ENCODE results near the gene KCNN2.
A peak's percentile ranks its signal among the peaks of the same experiment; 100 is the strongest.

Gene KCNN2

DNA sequence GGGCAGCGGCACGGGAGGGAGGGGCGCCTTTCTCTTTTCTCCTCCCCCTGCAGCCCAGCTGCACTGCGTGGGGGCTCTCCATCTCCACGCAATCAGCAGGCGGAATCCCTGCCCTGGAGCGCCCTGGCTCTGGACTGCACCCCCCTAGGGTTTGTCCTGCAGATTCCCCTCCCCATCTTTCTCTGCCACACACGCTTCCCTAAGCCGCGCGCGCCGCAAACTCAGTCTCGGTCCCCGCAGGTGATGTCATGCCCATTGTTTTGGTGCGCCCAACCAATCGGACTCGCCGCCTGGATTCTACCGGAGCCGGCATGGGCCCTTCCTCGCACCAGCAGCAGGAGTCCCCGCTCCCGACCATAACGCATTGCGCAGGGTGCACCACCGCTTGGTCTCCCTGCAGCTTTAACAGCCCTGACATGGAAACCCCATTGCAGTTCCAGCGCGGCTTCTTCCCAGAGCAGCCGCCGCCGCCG lies at the start of gene KCNN2:
TSS of gene KCNN2 (plus strand) at position 347 of the 473 bp plus-strand sequence. CDS start at position 417, 70 bp downstream.
- peak; percentile 63 for DNase-seq (ENCODE audit: low spot score)

DNA sequence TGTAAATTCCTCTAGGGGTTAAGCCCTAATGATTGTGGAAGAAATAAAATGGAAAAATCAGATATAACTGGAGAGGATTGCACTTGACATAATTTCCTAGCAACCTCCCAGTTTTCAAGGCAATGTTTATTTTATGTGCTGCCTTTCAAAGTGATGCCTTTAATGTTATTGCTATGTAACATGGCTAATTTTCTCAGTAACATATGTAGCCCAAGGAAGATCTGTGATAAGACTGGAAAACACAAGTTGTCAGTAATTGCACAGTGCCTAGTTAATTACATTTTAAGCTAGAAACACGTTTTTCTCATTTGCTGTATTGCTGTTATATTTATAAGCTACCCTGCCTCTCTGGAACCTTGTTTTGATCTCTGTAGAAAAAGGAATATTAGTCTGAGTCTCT lies 49.2 kb upstream of the KCNN2 start:
- no peak for DNase-seq (ENCODE audit: low spot score)

DNA sequence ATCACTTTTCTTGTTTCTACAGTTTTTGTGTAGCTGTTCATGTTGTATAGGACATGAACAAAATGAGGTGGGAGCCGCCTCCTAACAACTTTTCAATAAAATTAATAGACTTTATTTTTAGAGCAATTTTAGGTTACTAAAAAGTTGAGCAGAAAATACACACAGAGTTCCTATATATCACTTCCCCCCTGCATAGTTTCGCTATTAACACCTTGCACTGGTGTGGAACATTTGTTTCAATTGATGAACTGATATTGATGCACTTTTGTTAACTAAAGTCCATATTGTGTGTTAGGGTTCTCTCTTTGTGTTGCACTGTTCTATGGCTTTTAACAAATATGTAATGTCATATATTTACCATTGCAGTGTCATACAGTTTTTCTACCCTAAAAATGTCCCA lies 47.8 kb upstream of the KCNN2 start:
- DNase-seq (ENCODE audit: low spot score): no peak

DNA sequence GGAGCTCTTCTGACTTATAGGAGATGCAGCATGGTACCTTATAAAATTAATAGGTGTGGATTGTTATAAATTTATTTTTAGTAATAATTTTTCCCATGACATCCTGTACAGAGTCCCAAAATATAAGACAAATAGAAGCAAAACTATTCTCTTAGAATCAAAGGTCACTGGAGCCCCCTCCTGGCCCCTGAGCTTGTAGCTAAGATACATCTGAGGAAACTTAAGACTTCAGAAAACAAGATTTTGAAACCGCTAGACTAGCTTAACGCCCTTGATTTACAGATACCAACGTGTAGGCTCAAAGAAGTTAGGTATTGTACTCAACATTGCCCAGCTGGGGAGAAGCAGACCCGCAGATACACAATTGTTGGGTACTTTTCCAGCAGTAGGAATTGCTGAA lies 45.7 kb upstream of the KCNN2 start:
- no peak for DNase-seq (ENCODE audit: low spot score)

DNA sequence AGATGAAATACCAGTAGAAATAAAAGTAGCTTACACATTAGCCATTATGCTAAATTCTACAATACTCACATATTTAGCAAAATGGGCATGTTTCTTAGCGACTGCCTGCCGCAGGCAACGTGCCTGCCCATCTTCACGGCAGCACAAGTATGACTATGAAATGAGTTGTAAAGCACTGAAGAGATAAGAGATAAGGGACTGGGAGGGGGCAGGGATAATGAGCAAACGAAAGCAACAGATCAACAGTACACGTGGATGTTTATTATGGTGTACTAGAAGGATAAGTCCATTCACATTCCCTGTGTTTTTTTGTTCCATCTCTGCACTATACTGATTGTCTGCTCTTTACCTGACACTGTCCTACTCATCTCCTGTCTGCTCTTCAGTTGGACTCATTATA lies 44.1 kb upstream of the KCNN2 start:
- DNase-seq (ENCODE audit: low spot score): no peak

DNA sequence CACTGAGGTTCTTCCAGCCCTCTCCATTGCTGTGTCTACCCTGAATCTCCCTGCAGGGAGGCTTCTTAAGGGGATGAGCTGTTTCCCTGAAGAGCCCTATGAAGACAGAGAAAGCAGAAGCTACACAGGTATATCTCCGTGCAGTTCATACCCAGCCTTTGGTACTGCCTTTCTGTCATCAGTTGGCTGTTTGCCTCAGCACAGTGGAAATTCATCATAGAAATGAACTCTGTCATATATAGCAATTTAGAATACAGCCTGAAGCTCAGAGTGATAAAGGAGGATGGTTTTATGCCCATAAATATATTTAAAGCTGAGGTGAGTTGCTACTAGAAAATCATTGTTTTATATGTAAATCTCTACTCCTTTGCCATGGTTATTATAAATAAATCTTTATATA lies 42.6 kb upstream of the KCNN2 start:
- no peak for DNase-seq (ENCODE audit: low spot score)

DNA sequence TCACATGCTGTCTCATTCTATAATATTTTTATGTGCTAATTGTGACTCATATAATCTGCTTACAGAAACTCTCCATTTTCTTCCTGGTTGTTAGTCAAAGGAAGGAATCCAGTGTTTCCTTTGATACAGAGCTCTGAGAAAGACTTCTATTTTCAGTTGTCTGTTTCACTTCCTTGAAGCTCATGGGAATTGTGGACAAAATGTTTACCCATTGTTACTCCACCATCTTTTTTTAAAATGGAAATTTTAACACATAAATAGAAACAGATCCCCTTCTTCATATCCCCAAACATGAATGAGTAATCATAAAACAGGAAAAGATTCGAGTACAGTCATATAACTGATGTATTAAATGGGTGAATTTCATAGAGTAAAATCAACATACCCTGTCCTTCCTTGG lies 42.0 kb upstream of the KCNN2 start:
- DNase-seq (ENCODE audit: low spot score): no peak

DNA sequence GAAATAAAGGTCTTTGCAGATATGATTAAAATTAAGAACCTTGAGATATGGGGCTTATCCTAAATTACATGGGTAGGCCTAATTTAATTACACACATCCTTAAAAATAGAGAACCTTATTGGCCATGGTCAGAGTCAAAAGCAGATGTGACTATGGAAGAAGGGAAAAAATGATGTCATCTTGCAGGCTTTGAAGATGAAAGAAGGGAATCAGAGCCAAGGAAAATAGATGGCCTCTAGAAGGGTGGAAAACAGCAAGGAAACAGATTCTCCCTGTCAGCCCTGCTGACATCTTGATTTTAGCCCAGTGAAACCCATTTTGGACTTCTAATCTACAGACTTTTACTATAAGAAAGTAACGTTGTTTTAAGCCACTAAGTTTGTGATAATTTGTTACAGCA lies 37.6 kb upstream of the KCNN2 start:
- DNase-seq (ENCODE audit: low spot score): no peak

DNA sequence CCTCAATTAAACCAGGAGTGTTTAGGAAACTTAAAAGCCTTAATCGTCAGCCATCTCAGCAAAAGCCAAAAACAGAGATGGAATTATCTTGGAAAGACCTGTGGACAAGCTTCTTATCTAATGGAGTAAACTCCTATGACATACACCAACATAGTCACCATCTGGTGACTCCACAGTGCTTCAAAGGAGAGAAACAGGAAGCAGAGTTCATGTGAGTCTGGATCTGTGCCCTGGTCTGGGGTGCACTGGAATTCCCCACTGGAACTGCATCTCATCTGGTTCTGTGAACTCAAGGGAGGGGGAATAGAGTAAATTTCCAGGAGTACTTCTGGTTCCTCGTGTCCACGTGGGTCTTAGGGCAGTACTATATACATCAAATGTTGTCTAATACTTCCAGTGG lies 36.3 kb upstream of the KCNN2 start:
- peak; percentile 3 for DNase-seq (ENCODE audit: low spot score)

DNA sequence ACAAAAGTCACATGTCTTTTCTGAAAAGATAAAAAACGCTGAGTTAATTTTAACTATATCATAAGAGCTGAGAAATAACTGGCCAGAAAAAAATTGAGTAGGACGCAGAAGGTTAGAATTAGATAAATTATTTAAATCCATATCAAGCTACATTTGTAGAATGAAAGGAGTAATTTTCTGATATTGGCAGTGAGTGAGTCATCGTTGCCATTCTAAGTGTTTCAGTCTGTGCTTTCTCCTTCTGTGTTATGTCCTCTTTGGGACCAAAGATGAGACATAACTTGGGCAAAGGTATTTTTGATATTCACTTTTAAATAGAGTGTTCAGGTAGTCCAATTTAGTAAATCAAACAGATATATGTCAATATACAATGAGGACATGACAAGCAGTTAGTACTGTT lies 34.4 kb upstream of the KCNN2 start:
- DNase-seq (ENCODE audit: low spot score): no peak

DNA sequence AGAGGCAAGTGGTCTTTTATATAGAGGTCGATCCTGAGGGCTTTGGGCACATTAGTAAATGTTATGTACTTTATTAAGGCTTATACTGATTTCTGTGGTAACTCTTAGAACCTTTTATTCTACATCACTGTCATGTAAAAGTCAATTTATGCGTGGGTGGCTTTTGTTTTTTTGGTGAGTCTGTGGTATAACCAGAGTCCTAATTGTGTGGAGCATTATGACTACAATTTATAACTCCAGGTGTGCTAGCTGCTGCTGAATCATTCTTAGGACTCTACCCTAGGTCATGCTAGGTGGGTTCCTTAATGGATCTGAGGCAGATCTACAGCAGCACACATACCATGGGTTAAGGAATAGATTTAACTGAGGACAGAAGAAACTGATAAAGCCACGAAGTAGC lies 33.9 kb upstream of the KCNN2 start:
- DNase-seq (ENCODE audit: low spot score): no peak

DNA sequence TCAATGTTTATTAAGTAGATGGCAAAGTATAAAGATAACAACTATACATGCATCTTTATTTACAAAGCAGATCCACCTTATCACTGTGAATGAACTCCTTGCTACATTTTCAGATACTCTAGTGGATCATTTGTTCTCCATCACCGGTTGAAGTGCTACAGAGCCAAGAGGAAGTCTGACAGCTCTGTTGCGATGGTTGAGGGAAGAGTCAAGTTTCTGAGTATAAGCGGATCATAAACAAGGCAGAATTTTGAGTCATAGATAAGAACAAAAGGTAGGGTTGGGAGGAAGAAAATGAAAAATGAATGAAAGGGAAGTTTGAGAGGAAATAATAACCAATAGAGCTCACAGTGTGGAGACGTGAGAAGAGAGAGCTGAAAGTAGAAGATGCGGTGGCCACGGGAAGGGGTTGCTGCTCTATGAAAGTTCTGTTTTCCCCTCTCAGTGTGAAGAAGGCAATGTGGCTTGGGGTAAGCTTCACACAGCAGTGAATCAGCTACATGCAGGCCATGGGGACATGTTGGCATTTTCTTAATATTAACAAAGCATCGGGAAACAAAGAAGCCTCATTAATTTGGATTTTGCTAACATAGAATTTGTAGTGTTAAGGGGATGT lies 30.8 kb upstream of the KCNN2 start:
- DNase-seq (ENCODE audit: low spot score): no peak

DNA sequence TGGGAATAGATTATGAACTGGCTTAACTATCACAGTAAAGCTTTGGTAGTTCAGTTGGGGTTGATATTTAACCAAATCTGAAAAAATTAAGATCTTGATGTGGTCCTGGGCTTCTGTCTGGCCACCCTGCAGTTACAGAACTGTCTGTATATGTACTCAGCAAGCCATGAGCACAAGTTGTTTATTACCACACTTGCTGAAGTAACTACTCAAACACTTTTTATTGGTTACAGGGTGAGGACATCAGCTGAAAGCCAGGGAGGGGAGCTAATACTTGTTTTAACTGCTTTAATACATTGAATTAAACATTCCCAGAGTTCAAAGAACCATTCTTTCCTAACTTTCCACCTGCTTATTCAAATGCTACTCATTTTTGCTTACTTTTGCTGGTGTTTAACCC lies 29.4 kb upstream of the KCNN2 start:
- no peak for DNase-seq (ENCODE audit: low spot score)

DNA sequence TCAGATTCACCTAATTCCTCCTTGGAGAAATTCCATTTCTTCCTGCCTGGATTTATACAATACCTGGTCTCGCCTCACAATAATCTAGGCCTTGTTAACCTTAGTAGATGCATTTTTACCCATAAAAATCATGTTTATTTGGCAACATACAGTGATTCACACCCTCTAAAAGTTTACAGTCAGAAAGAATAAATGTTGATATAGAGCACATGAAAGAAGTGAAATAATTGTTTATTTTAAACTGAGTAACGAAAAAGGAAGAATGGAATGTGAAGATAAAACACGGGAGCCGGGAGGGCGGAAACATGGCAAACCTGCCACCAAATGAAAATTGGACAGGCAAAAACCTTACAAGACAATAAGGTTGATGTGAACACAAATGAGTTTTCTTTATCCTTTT lies 28.9 kb upstream of the KCNN2 start:
- no peak for DNase-seq (ENCODE audit: low spot score)

DNA sequence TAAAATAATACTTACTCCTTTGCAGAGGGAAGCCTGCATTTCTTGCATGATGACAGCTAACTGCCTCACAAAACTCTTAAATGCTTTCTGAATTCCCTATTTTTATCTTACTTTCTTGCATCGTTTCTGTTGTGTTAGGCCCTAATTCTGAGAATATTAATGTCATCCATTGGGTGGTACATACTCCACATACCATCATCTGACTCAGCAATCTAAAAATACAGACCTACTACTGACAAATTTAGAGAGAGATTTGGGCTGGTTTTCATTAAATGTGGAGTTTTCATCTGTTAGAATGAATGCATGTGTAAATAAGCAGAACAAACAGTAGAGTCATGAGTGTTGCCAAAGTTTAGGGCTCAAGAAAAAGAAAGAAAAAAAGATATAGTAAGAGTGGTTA lies 26.5 kb upstream of the KCNN2 start:
- DNase-seq (ENCODE audit: low spot score): no peak

DNA sequence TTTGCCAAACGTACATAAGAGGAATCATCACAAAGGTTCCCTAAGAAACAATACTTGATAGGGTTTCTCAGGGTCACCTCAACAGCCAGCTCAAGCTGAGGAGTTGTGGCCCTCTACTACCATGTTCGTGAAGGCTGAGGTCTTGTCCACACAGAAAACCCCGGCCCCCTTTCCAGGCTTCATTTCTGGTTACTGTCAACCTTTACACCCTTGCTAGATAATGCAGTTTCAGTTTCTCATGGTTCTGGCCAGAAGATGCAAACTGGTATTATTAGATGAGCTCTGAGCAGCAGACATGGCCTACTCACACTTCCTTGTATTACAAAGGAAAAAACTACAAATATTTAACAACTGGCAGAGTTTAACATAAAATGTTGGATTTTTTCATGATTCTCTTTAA lies 22.8 kb upstream of the KCNN2 start:
- no peak for DNase-seq (ENCODE audit: low spot score)

DNA sequence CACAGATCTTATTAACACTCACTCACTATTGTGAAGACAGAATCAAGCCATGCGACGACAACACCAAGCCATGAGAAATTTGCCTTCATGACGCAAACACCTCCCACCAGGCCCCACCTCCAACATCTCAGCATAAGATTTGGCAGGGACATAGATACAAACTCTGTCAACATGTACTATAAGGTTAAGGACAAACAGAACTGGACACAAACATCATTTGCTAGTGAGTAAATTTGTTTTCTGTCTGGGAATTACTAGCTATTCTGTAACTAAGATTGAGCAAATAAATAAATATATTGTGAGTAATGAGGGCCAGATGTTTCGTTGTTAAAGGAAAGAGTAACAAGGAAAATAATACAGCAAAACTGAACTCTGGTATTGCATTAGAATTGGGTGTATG lies 15.7 kb upstream of the KCNN2 start:
- no peak for DNase-seq (ENCODE audit: low spot score)

DNA sequence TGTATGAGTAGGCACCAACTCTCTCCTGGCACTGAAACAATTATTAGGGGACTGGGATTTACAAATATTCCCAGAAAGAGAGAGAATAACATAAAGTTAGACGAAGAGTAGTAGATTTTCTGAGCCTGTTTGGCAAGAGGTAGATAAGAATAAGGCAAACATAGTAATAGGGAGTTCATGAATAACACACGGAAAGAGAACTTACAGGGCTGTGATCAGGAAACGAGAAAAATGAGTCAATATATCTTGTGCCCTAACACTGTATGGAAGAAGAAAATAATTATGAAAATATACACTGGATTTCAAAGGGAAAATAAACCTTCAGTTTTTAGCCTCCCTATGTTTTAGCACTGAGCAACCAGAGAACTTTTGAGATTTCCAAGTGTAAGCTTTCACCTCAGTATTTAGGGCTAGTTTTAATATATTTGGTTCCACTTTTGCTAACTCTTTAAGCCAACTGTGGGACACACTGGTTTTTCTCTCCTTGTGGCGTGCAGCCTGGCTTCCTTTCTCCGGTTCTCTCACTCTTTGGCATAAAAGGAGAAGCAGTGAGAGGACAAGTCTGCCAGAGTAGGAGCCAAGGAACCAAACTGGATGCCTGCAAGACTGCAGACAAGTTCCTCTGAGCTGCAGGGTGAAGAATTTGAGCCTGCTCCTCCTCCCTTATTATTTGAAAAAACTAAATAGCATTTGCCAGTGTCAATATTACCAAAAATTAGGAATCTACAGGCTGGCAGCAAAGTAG lies 6.6 kb upstream of the KCNN2 start:
- no peak for DNase-seq (ENCODE audit: low spot score)

DNA sequence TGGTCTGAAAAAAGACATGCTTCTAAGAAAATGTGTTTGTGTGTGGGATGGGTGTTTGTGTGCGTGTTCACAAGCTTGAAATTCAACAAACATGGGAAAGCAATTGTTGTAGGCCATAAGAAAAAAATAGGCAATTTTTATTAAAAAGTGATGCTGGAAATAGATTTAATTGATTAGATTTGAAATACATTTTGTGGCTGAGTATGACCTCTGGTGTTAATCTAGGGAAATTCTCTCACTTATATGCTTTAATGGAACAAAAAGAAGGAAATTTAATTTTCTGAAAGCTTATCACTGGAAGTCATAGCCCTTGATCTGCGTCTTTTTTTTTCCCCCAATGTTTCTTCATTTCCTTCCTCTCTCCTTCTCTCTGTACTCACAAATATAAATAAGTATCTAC lies 3.5 kb upstream of the KCNN2 start:
- no peak for DNase-seq (ENCODE audit: low spot score)

DNA sequence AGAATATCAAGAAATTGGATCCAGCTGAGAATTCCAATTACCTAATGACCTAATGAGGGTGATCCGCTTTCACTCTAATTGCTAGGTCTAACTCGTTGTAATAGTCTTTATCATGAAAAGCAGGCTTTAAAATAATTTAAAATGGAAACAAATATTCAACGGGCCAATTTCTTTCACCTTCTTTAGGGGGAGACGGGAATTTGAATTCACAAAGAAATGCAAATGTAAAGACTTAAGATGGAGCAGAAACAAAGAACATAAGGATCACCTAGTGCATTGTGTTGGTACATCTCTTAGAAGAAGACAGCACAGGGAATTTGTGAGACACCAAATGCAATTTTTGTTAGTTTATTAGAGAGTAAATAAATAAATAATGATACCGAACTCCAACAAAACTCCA lies 1.5 kb upstream of the KCNN2 start:
- DNase-seq (ENCODE audit: low spot score): no peak

DNA sequence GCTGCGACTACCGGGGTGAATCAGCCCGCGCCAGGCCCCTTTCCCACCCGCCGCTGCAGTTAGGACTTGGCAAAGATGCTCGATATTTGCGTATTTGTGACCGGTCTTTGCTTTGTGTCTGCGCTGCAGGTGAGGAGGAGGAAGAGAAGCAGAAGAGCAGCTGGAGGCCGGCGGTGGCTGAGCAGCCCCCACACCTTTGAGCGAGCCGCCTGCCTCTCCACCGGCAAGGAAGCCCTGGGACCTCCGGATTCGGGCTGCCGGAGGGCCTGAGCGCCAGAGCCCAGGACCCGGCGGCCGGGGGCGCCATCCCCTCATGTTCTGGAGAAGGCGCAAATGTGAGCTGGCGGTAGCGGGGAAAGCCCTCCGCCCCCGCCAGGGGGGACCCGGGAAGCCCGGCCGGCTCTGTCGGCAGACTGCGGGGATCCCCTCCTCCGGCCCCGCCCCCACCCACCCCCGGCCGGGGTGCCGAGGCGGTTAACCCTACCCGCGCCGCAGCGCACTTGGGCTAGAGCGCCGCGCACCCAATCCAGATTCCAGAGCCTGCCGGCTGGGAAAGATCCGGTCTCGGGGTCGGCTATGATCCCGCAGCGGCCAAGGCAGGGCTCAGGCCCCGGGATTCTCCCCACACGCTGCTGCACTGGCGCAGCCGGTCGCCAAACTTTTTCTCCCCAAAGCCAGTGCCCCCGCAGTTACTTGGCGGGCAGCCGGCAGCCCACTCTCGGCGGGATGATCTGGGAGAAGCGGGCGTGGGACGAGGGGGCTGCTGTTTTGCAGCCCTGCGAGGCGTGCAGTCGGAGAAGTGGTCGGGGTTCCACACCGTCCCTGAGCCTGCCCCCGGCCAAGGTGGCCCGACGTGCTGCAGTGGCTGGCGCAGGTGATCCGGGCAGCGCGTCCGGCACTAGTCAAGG lies 800 bp upstream of the KCNN2 start:
- DNase-seq (ENCODE audit: low spot score): no peak

DNA sequence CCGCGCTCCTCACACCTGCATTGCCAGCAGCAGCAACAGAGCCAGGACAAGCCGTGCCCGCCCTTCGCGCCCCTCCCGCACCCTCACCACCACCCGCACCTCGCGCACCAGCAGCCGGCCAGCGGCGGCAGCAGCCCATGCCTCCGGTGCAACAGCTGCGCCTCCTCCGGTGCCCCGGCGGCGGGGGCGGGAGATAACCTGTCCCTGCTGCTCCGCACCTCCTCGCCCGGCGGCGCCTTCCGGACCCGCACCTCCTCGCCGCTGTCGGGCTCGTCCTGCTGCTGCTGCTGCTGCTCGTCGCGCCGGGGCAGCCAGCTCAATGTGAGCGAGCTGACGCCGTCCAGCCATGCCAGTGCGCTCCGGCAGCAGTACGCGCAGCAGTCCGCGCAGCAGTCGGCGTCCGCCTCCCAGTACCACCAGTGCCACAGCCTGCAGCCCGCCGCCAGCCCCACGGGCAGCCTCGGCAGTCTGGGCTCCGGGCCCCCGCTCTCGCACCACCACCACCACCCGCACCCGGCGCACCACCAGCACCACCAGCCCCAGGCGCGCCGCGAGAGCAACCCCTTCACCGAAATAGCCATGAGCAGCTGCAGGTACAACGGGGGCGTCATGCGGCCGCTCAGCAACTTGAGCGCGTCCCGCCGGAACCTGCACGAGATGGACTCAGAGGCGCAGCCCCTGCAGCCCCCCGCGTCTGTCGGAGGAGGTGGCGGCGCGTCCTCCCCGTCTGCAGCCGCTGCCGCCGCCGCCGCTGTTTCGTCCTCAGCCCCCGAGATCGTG lies 517 bp downstream of the KCNN2 start:
- no peak for DNase-seq (ENCODE audit: low spot score)
